Ovary (tissue), 3 donors: ENCODE measurements around the gene MYCBPAP.

Experiments used
- CTCF ChIP-seq, 3 donors: fragments of 450-650 bp in 2 of 3; fragments of 200-600 bp in 1 of 3; IDR thresholded peaks; one replicate each; pipeline versions ENCODE4 v1.5.1 to v1.8.0; 2016 to 2022; ENCODE audit warnings: antibody characterized with exemption in 3 of 3, mild to moderate bottlenecking in 1 of 3
- EP300 ChIP-seq: sonication (generic); formaldehyde crosslinking; IDR thresholded peaks from one replicate; pipeline ENCODE4 v1.6.1; 2017; ENCODE audit warnings: antibody characterized with exemption
- POLR2A ChIP-seq: fragments of 450-650 bp; IDR thresholded peaks from one replicate; pipeline ENCODE4 v1.6.1; 2017; ENCODE audit warnings: antibody characterized with exemption, mild to moderate bottlenecking, moderate library complexity
- donor health status: DM: no; HTN: no; CAD: no.

- TF ChIP-seq CTCF (IDR thresholded peaks at IDR 0.05) (no peak), POLR2A (no peak), EP300 (no peak)
Observed at GRCh38 chr17:50470426-50470825, 37.8 kb upstream of the MYCBPAP start.
